Colon (tissue), 2 donors: ENCODE results near the gene ADGRG2.
"Not testable (repeated sequence)": the region's sequence is repeated elsewhere in the genome, so short reads cannot be mapped to it uniquely, and the experiment has no call there.

ENCODE experiments used
- FAIRE-seq: peaks from 2 replicates; lab custom pipeline; 2012; peaks lifted over from hg19 to GRCh38; lab: Jason Lieb, UNC
- donor health status: control.
- donor health status: control.

Gene ADGRG2

DNA sequence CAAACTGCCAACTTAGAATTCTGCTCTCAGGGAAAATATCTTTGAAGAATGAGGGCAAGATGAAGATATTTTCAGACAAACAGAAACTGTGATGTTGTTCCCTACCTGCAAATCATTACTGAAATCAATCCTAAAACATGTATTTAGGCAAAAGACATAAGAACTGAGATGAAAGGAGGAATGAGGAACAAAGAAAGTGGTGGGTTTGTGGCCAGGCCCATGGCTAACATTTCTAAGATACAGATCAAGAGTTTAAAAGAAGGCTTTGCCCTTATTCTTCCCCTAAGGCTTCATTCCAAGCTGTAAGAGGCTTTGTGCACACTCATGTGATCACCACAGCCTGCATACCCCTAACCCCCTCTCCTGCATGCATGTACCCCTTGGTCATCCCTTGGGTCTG lies 46.5 kb downstream of the ADGRG2 start:
- no peak for FAIRE-seq

DNA sequence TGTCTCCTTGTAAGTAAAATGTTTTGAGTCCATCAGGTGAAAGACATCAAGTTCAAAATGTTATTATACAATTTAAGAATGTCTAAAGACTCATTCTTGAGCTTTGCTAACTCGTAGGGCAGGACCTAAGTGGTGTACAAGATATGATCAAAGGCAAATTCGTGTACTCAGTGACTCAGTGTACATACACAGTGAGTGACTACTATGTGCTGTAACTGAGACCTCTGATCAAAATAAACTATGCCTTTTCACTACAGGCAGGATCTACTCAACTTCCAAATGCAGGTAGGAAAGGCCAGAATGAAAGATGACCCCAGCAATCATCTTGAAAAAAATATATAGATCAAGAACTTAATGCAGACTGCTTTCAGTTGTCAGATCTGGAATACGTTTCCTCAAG lies 49.9 kb downstream of the ADGRG2 start:
- FAIRE-seq: no peak

- no peak for FAIRE-seq
These were observed 51.7 kb downstream of the ADGRG2 start for GRCh38 chrX:19070555-19070994.

GRCh38 chrX:19066987-19067386 lies 55.3 kb downstream of the ADGRG2 start:
- peak; percentile 78 for FAIRE-seq

GRCh38 chrX:19065535-19065934 lies 56.7 kb downstream of the ADGRG2 start:
- FAIRE-seq: no peak

GRCh38 chrX:19064175-19064574 lies 58.1 kb downstream of the ADGRG2 start:
- no peak for FAIRE-seq

- FAIRE-seq: no peak
These were observed 59.2 kb downstream of the ADGRG2 start for GRCh38 chrX:19063030-19063429.

GRCh38 chrX:19059067-19059466 lies 63.2 kb downstream of the ADGRG2 start:
- FAIRE-seq: no peak

DNA sequence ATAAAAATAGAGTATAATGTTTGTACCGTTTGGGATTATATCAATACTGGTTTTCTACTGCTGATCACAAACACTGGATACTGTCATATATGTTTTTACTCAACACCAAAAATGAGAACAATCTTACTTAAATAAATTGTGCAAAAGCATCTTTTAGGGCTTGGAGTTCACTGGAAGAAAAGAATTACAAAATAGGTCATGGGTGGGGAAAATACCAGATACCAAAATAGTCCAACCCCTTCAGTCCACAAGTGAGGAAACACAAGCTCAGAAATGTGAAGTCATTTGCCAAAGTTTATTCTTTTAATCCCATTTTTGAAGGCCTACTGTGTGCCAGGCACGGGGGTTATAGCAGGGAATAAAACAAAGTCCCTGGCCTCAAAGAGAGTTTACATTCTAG lies 64.4 kb downstream of the ADGRG2 start:
- no peak for FAIRE-seq

- FAIRE-seq: no peak
These were observed 73.2 kb downstream of the ADGRG2 start for GRCh38 chrX:19049110-19049509.

DNA sequence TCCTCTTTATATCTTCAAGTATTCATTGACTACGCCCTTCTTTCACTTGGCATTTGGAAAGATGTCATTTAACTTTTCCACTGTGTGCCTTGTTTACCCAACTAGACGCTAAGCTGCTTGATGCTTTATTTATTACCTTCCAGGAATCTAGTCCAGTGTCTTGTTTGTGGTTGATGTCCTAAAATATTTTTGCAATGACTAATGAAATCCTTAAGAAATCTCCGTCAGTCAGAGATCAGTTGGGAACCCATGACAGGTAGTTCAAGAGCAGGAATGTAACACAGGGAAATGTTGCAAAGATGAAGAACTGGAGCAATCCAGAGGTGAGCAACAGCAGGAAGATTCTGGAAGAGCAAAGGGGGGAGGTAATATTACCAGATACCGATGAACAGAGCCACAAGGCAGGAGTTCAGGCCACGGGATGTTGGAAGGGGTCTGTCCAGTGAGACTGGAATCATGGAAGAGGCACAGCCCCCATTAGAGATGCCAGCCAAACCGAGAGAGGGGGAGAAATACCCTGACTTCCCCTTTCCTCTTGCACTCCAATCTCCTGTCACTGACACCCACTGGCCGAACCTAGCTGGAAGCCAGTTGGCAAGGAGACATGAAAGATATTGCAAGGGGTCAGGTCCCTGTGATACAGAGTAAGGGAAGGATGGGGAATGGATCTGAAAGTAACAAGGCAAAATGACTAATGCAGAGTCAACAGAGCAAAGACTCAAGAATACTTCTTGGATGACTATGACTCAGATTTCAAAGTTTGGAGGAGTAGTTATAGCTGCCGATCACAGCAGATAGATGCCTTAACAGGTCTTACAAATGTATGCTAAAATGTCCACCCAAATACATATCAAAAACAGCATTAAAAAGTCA lies 75.7 kb downstream of the ADGRG2 start:
- no peak for FAIRE-seq

DNA sequence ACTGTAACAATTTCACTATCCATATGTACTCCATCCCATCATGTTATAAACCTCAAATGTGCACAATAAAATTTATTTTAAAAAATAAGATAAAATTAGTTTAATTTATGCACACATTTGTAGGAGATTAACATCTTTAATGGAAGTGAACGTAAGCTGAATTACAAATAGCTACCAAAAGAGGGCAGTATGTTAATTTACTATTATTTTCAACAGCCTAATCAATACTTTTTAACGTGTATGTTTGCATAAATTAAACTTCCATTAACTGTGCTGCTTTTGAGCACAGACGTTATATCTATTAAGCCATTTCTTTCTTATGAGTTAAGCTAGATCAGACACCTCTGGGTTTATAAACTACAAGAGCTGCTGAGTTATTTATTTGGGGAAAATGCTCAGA lies 81.9 kb downstream of the ADGRG2 start:
- no peak for FAIRE-seq

DNA sequence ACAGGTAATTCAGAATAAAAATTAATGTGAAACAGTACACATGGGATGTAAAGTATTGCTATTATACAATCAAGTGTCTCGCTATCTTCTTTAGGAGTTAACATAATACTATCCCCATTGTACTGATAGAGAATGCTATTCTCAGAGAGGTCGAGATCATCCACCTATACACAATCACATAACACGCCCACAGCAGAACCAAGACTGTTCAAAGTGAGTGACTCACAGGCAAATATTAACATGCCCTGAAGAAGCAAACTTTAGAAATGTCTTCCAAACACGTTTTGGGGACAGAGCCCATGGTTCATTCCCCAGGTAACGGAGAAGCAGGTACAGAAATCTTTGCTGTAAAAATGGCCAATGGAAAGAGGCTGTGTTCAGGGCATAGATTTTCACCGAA lies 88.2 kb downstream of the ADGRG2 start:
- FAIRE-seq: no peak

DNA sequence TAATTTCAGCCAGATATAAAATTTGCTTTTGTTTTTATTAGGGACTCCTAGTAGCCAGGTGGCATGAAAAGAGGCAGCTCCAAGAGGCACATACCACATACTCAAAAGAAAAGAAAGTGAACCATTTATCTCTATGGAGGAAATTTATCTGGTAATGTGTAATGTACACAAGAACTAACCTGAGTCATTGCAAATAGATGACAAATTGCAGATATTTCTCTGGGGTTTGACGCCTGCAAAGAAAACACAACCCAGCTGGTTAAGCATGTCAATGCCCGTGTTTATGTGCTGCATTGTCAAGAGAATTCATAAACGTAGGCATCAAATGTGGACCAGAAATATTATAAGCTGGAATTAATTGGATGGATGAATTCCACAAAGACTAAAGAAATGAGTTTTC lies 91.5 kb downstream of the ADGRG2 start:
- no peak for FAIRE-seq

GRCh38 chrX:19028560-19028959 lies 93.7 kb downstream of the ADGRG2 start:
- FAIRE-seq: no peak

- no peak for FAIRE-seq
These were observed 97.9 kb downstream of the ADGRG2 start for GRCh38 chrX:19024366-19024765.

- FAIRE-seq: no peak
These were observed 102.3 kb downstream of the ADGRG2 start for GRCh38 chrX:19019996-19020395.

GRCh38 chrX:19017271-19017670 lies 105.0 kb downstream of the ADGRG2 start:
- FAIRE-seq: no peak

GRCh38 chrX:19016614-19017013 lies 105.7 kb downstream of the ADGRG2 start:
- not testable (repeated sequence) for FAIRE-seq

GRCh38 chrX:19007868-19008267 lies 114.4 kb downstream of the ADGRG2 start:
- no peak for FAIRE-seq

- FAIRE-seq: no peak
These were observed 115.3 kb downstream of the ADGRG2 start for GRCh38 chrX:19007011-19007410.

DNA sequence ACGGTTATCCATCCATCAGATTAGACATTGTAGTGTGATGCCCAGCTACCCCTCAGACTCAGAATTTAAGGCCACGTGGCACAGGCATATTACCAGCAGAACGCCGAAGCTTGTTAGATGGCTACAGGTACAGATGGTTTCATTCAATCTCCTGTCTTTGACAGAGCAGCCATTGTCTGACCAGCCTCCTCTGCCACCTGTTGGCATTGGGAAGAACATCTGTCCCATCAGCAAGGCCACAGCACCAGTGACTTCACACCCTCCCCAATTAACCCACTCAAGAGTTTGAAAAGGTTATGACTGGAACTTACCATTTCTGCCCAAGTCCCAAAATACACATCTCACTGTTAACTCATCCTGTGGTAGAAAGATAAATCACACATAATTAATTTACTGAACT lies 116.4 kb downstream of the ADGRG2 start:
- no peak for FAIRE-seq

DNA sequence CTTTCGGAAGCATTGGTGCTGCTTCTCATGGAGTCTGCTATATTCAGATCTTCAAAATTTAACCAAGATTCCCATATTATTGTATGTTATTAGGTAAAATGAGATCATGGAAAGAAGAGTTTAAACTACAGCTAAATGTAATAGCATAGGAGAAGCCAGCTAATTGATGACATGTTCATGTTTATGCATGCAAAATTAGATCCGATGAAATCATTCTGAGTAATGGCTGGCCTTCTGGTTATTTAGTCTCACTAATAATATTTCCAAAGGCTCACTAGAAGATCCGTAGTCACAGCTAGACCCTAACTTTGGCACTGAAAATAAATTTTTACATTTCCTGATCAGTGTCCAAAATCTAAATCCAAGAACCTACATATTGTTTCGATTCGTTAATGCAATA lies 118.5 kb downstream of the ADGRG2 start:
- no peak for FAIRE-seq

GRCh38 chrX:18998653-18999052 lies 123.6 kb downstream of the ADGRG2 start:
- FAIRE-seq: no peak
